GM19043 (cell line): ENCODE results near the gene IRF8.
A peak's percentile ranks its signal among the peaks of the same experiment; 100 is the strongest.
"Not testable (repeated sequence)": the region's sequence is repeated elsewhere in the genome, so short reads cannot be mapped to it uniquely, and the experiment has no call there.

Experiments used
- ATAC-seq: cut with Tn5 transposase; IDR thresholded peaks from one replicate; pipeline ENCODE4 v1.9.1; 2021; ENCODE audit warnings: low read depth; ENCODE audit not compliant: unreplicated experiment

Gene IRF8

DNA sequence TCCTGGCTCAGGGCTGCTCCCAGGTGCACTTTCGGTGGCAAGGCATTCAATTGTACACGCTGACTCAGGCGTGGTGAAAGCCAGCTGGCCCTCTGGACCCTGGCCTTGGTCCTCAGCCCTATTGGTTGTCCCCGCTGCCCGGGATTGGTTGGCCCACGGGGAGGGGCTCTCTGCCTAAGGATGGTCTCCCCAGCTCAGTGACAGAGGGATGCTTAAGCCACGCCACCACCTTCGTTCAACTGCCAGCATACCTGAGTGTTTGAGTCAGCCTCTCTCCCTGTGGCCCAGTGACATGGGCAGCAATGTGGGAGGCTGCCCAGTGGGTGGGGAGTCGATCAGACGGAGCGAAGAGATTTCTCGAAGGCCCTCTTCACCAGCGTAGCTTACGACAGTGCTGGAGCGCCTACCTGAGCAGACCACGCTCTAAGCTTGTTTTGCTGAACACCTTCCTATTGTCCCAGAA, 30.3 kb downstream of the IRF8 start:
- no peak for ATAC-seq

DNA sequence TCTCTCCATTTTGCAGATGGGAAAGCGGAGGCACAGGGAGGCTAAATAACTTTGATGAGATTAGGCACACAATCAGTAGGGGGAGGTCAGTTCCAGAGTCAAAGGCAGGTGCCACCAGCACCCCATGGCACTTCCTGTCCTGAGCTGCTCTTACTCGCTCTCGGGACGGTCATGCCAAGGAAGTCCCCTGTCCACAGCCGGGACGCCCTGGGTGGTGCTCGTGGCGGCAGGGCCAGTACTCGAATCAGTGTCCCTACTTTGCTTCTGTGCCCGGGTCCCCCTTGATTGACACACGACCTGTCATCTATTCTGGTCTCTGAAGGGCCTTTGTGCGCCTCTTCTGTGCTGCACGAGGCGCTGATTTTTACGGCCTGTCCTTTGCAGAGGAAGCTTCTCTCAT, 31.3 kb downstream of the IRF8 start:
- no peak for ATAC-seq

DNA sequence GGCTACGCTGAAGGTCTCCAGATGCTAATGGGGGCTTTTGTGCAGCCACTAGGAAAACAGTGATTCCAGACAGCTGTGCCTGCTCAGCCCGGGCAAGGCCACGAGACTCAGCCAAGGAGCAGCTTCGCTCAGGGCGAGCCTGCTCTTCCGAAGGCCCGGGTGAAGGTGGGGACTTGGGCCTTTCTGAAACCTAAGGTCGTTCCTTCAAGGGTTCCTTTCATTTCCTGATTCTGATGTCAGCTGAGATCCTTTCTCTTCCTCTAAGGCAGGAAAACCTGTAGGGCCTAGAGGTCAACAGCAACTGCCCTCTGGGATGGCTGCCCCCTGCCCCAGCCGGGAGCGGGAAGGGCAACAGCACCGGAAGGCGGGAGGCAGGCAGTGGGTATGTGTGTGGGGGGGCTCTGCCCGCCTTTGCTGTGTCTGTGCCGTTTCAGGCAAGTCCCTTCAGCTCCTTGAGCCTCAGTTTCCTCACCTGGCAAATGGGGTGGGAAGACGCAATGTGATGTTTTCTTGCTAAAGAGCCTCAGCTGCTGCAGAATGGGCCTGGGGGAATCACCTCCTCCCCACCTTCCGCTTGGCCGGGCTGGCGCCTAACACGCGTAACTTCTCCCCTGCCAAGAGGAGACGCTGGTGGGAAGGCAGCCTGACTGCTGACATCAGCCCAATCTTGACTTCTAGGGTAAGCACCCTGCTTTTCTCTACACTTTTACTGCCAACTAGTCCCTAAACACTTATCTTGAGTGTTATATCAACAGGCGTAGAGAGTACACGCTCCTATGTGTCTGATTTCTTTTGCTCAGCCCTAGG, 32.8 kb downstream of the IRF8 start:
- ATAC-seq, result no peak

DNA sequence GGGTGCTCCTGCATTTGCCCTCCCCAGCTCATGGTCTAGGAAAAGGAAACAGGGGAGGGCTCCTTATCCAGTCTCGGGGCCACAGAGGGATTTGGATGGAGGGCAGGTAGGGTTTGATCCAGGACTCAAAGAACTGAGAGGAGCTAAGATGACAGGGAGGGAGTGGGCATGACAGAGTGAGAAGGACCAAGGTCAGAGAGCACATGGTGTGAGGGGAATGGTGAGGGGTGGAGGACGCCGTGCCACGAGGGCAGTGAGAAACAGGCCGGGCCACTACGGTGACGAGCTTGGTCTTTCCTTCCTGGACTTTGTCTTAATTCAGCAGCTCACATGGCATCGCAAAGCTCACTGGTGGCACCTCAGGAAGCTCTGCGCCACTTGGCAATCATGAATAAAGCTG, 35.2 kb downstream of the IRF8 start:
- no peak for ATAC-seq

DNA sequence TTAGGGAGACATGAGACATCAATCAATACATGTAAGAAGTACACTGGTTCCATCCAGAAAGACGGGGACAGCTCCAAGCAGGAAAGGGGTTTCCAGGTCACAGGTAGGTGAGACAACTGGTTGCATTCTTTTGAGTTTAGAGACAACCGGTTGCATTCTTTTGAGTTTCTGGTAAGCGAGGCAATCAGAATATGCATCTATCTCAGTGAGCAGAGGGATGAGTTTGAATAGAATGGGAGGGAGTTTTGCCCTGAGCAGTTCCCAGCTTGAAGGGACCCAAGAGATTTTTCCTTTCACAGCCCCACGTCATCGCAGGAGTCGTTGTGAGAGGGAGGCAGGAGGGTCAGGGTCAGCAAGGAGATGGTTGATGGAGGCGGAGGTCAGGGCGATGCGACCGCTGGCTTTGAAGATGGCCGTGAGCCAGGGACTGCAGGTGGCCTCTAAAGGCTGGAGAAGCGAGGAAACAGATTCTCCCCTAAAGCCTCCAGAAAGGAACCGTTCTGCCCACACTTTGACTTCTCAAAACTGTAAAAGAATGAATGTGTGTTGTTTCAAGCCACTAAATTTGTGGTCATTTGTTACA, 36.5 kb downstream of the IRF8 start:
- no peak for ATAC-seq

DNA sequence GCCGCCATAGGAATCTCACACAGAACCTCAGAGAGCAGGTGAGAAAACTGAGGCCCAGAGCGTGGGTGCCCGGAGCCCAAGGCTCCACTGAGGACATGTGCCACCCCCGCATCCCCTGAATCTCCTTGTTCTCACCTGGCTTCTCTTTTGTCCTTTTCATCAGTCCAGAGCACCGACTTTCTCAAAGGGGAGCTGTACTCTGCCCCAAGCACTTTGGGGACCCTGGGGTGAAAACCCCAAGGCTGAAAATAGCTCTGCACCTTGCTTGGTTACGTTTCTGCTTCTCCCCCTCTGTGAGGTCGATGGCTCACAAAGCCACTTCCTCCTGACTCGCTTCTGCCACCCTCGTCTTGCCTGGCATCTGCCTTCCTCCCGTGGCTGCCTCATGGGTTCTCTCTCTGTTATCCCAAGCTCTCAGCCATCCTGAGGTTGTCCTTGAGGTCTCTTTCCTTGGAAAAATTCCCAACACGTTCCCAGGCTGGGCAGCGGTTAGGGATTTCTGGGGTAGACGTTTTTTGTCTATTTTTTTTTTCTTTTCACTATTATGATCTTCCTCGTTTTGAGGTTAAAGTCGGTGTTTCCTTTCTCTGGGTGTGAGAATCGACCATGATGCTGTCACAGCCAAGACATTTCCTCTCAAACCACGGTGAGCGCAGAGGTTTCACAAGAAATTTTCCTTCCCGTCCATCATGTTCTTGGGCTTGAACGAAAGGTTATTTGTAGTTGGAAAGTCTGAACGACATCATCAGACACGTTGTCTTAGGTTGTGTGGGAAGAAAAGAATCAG, 37.2 kb downstream of the IRF8 start:
- ATAC-seq, result peak; percentile 77

DNA sequence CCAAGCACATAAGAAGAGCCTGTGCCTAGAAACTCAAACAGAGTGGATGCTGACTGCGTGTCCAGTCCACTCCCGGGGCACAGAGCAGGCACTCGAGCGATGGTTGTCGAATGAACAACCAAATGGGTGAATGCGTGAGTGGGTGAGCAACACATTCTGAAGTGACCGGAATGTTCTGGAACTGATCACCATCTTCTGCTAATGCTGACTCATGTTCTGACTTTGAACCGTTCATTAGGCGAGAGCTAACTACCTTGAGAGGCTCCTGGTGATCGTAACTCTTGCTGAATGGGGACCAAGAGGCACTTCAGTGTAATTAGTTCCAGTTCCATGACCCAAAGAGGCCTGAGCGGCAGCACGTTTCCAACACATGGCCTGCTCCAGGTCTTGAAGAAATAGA, 37.9 kb downstream of the IRF8 start:
- no peak for ATAC-seq

DNA sequence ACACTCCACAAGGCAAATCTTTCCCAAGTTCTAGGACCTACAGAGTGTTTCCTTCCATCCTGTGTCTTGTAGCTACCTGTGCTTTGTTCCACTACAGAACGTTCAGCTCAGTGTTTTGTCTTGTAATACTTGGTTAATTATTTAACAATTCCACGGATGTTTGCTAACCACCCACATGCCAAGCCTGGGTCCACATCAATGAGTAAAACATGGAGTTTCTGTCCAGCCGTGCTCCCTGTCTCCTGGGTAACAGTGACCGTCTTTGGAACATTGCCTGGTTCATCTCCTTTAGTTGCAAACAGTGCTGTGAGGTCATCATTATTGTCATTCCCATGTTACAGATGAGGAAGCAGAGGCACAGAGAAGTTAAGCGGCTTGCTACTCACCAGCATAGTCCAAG, 41.3 kb downstream of the IRF8 start:
- ATAC-seq, result no peak

DNA sequence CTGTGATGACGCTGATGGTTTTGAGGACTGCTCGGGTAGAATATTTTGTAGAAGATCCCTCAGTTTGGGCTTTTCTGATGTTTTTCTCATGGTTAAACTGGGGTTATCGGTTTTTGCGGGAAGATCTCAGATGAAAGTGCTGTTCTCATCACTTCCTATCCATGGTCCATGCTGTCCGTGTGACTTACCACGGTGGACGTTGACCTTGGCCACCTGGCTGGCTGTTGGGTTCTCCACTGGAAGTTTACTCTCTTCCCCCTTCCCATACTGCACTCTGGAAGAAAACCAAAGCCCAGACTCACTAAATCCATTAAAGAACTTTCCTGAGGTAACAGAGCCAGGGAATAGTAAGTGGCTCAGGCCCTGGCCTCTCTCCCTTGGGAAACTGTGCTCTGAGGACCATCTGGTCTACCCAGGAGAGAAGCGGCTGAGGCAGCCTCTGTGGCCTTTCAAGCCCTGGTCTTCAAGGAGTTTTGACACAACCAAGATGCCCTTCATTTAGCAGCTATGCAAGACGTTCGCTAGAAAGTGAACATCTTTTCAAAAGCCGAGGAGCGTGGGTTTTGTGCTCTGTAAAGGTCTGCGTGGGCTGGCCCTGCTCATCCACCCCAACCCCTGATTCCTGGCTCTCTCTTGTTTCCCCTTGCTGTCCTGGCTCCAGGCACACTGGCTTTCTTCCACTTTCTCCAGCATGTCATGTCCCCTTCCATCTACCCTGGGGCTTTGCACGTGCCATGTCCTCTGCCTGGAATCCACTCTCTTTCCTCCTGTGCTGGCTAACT, 43.1 kb downstream of the IRF8 start:
- ATAC-seq, result no peak

DNA sequence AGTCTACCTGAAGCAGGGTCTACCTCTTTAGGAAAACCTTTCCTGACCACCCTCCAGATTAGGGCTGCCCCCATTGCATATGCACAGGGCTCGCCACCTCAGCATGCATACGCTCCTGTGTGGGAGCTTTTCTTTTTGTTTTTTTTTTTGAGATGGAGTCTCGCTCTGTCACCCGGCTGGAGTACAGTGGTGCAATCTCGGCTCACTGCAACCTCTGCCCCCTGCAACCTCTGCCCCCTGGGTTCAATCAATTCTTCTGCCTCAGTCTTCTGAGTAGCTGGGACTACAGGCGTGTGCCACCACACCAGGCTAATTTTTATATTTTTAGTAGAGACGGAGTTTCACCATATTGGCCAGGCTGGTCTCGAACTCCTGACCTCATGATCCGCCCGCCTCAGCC, 43.7 kb downstream of the IRF8 start:
- not testable (repeated sequence) for ATAC-seq

DNA sequence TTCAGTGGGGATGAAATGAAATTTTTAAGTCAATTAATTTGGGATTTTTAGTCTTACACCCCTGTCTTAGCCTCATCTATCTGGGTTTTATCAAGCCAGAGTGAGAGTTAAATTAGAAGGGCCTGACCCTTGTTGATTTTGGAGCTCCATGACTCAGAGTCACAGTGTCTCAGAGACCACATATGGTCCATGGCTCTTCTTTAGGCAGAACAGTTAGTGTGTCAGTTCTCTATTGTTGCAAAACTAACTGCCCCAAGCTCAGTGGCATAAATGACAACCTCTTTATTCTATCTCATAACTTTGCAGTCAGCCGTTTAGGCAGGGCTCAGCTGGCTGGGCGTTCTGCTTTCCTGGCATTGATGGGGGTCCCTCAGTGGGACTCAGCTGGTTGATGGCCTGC, 44.7 kb downstream of the IRF8 start:
- no peak for ATAC-seq

DNA sequence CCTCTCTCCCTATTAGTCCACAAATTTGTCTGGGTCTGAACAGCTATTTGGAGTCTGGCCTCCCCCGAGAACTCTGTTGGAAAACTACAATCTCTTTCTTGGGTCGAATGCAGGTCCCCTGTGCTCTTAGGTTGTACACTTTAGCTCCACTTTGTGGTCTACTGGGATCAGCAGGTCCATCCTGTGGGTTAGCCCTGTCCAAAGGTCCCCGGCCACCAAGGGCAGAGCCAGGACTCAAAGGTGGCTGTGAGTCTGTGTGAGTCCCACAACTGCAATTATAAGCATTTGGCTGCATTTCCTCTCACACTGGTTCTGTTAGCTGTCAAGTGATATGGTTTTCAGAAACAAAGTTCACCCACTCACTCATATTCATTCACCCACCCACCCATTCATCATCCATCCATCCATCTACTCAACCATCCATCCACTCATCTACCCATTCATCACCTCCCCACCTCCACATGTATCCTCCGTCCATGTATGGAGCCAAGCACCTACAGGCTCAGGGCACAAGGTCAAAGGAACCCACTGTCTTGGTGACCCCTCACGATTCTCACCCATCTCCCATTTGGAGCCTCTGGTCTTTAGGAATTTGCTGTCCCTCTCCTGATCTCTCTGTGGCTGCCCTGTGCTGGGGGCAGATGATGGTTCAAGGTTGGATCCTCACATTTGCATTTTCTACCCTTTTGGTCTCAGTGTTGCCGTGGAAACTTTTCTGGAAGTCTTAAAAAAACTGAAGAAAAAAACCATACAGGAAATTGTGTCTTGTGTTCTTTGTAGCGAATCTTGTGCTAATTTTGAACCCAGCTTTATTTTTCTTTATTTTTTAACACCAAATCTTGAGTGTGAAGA, 45.8 kb downstream of the IRF8 start:
- no peak for ATAC-seq

DNA sequence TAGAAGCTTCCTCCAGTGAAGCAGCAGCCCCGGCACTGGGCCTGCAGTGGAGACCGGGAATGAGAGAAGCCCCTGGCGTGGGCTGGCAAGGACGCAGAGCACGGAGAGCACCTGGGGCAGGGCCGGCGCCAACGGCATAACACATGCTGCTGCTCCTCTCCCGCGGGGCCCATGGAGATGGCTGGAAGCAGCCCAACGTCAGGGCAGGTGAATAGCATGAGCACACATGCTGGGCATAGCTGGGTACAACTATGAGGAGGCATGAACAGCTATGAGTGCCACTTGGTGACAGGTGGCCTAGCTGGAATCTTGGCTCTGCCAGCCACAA, 46.4 kb downstream of the IRF8 start:
- no peak for ATAC-seq

DNA sequence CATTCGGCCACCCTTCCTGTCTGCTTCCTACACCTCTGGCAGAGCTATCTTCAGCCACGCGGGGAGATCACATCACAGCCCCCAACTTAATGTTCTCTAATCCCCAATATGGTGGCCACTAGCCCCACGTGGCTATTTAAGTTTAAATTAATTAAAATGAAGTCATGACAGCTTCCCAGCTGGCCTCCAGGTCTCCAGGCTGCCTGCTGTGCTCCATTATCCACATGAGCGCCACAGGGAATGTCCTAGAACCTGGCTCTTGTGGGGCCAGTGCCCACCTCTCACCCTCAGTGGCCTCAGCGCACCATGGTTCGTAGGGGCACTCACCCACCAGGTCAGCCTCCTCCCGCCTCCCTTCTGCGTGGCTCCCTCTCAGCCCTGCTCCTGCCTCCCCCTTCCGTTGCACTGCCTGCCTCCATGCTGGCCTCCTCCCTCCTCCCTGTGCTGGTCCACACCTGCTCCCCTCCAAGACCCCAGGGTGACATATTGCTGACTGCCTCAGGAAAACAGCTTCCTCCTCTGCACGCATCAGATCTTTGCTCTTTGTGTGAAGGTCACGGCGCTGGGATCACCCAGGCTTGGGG, 47.7 kb downstream of the IRF8 start:
- ATAC-seq, result no peak

DNA sequence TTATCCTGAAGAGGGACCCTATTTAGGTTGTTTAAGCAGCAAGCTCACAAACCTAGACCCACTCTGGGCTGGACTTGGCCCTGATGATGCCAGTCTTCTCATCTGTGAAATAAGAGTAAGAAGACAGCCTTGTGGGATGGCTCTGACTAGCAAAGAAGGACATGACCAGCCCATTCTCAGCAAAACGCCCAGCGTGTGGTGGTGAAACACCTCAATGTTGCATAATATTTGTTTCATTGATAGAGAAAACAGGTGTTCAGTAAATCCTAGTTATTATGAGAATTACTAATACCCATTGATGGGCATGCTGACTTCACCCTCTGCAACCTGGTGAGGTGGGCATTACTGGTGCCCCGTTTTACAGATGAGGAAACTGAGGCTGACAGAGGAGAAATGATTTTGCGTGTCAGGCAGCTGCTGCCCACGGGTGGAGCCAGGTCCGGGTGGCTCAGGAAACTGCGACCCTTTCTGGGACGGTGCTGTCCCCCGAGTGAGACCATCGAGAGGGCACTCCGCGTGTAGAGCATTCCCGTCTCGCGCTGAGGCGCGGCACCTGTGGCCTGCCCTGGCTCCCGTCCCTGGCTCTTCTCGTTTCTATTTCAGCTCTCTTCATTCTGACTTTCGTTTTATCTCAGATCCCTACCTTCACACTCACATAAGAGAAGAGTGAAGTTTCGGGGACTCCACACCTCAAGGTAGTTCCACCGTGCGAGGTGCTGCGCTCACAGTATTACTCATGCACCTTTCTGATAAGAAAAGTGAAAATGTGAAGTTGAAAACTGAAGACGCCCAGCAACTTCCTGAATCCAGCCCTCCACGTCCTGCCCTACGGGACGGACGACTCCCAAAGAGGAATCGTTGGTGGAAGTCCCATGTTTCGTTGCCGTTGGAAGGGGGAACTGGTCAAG, 48.5 kb downstream of the IRF8 start:
- ATAC-seq, result peak; percentile 79

DNA sequence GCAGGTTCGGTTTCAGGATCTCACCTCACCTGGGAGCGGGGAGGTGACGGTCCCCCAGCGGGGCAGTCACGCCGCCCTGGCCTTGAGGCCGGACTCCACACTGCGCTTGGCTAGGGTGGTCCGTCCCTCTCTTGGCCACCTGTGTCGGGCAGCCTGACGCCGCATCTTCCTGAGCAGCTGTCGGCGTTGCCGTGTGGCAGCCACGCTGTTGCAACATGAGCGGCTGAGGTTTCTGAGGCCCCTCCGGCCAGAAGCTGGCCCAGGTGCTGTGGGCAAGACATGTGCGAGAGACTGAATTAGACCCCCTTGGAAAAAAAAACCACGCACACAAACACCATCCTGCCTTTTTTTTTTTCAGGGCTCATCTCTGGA, 49.2 kb downstream of the IRF8 start:
- ATAC-seq, result peak; percentile 21

DNA sequence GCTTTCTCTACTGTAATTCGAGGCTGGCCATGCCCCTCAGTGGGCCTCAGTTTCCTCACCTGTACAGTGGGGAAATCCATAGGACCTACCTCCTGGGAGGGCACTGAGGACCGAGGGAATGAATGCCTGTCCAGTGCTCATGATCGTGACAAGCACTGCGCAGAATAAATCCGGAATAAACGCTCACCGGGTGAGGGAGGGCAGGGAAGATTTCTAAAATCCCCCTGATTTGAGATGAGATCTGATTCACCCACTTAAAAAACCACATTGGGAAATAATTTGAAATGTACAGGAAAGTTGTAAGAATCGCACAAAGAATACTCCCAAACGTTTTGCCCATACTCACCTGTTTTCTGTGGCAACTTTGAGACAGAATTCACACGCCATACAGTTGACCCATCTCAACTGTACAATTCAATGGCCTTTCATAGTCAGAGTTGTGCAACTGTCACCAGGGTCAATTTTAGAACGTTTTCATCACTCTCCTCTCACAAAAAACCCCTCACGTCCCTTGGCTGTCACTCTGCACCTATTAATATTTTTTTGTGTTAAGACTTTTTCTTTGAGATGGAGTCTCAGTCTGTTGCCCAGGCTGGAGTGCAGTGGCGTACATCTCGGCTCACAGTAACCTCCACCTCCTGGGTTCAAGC, 49.8 kb downstream of the IRF8 start:
- no peak for ATAC-seq
